ENCODE results near the gene GALC. TPM values are rescaled to one million over a fixed set of nuclear protein-coding genes. Genes with fewer than 3 reads are reported as not detected.

The GALC gene
- total RNA-seq (2022; extraction: Qiagen RNA extraction), result 9.8 to 12.6 TPM (median 11.9 TPM) in 5 replicates

GRCh38 chr14:87992718-87993628, at the start of gene GALC:
TSS of gene GALC (minus strand) at chr14:87993182. CDS start at chr14:87993164, 18 bp downstream.

GRCh38 chr14:88005050-88005481, 12.1 kb upstream of the GALC start, which contains the start of gene GPR65:
TSS of gene GPR65 (plus strand) at chr14:88005135. CDS start at chr14:88010848, 5,713 bp downstream.

Other genes starting within 250 kb of the GALC start
- gene GPR65, start 12.0 kb upstream of the GALC start, total RNA-seq (2022; extraction: Qiagen RNA extraction), result not detected in 5 replicates

All from A549 treated with AZD2906 at 1 μM for 4 hours (cell line).